Stomach (tissue), 9 donors: ENCODE results near the gene TENM4. TPM values are rescaled to one million over a fixed set of nuclear protein-coding genes. Genes with fewer than 3 reads are reported as not detected.

Experiments
- DNase-seq, 2 donors: peaks; one replicate each; pipeline versions ENCODE4 v3.0.0 to v3.0.0-alpha.2; 2013 to 2019
- H3K27ac ChIP-seq, 5 donors: fragments of 200-600 bp in 4 of 5; sonication (generic) in 4 of 5; one replicate each; pipeline ENCODE4 v1.5.1; 2013 to 2019; ENCODE audit warnings: mild to moderate bottlenecking in 1 of 5, moderate library complexity in 1 of 5
- H3K27me3 ChIP-seq, 3 donors: fragments of 200-600 bp; sonication (generic); one replicate each; pipeline ENCODE4 v1.5.1; 2017 to 2019; ENCODE audit warnings: mixed run types in 1 of 3
- H3K36me3 ChIP-seq, 4 donors: fragments of 200-600 bp; sonication (generic); 1 replicate in 3 of 4; 2 replicates in 1 of 4; pipeline ENCODE4 v1.5.1; 2016 to 2019
- H3K4me1 ChIP-seq, 4 donors: fragments of 200-600 bp; sonication (generic); one replicate each; pipeline ENCODE4 v1.5.1; 2016 to 2019
- H3K4me3 ChIP-seq, 4 donors: fragments of 200-600 bp; sonication (generic) in 3 of 4; one replicate each; pipeline ENCODE4 v1.5.1; 2016 to 2019; ENCODE audit warnings: mild to moderate bottlenecking in 1 of 4
- H3K9me3 ChIP-seq, 4 donors: fragments of 200-600 bp; sonication (generic); one replicate each; pipeline ENCODE4 v1.5.1; 2016 to 2019
- EP300 ChIP-seq: sonication (generic); formaldehyde crosslinking; IDR thresholded peaks from one replicate; pipeline ENCODE4 v1.6.1; 2017; ENCODE audit warnings: antibody characterized with exemption
- POLR2A ChIP-seq, 4 donors: fragments of 450-650 bp; IDR thresholded peaks; one replicate each; pipeline ENCODE4 v1.6.1; 2016; ENCODE audit warnings: antibody characterized with exemption in 4 of 4, control low read depth in 2 of 4, mild to moderate bottlenecking in 1 of 4, moderate library complexity in 1 of 4
- POLR2AphosphoS5 ChIP-seq, 3 donors: sonication (generic); formaldehyde crosslinking; IDR thresholded peaks; one replicate each; pipeline ENCODE4 v1.6.1; 2016; ENCODE audit warnings: antibody characterized with exemption in 3 of 3
- WGBS, 5 donors: extraction: QIAGEN DNeasy Blood & Tissue Kit in 3 of 5; methylation state at CpG; one replicate each; pipeline versions ENCODE4 v1.1.5 to v1.1.7; 2013 to 2018; 5-methylcytosine and 5-hydroxymethylcytosine counted together
- intact Hi-C: fragments of 100-400 bp; cut with DNase I; formaldehyde crosslinking; loops from one replicate; pipeline ENCODE4 v1.15.1; 2023; ENCODE audit warnings: low total_unique reads
- polyA plus RNA-seq, 3 donors: library from polyadenylated mRNA; stranded (reverse); fragments of 200-250 nt; gene quantifications; one replicate each; pipeline ENCODE4 v1.2.3, GENCODE V29; 2013
- total RNA-seq, 5 donors: library from RNA; depleted of rRNA; stranded (reverse); fragments of >200 nt; gene quantifications; one replicate each; pipeline versions ENCODE4 v1.1.0 to v1.2.3, GENCODE V29; 2014 to 2016
- TF ChIP-seq, protein P1 (sequence below), 7 experiments: fragments of 450-650 bp in 4 of 7; fragments of 200-600 bp in 3 of 7; sonication (generic) in 3 of 7; IDR thresholded peaks; one replicate each; pipeline ENCODE4 v1.5.1; 2016 to 2019; ENCODE audit warnings: antibody characterized with exemption in 7 of 7, control low read depth in 2 of 7, mild to moderate bottlenecking in 1 of 7
- donor health status: healthy with polysubstance abuse.
- donor health status: Bipolar disorder and iron deficiency.
- donor health status: healthy.

The TENM4 gene
- total and polyA plus RNA-seq, 8 donors = 0.06 to 13.2 (median 0.87) TPM; not detected in 1

DNA sequence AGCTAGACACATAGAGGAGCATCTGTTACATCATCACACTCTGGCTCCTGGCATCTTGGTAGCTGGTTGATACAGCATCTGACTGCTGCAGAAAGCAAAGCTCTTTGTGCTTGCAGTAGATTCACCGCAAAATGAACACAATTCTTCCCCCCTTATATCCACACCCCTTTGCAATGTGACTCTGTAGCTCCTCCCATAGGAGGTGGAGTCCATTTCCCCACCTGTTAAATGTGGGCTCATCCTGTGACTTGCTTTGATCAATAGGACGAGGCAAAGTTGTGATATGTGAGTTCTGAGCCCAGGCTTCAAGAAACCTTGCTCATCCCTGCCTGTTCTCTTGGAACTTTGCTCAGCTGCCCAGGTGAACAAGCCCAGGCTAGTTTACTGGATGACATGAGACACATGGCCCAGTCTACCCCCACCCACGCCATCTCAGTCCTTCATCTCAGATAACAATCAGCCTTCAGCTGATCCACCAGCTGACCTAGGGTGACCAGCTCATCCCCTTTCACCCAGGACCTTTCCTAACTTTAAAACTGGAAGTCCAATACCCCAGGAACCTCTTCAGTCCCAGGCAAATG lies 272.2 kb downstream of the TENM4 start:
- Histone ChIP-seq H3K27ac (no peak overlapping the region), H3K27me3 (no peaks in the 10 kb centered on the region), H3K4me1 (no peaks in the 10 kb centered on the region), H3K4me3 (no peak overlapping the region), H3K9me3 (no peaks in the 10 kb centered on the region), H3K36me3 (no peaks in the 10 kb centered on the region)
- intact Hi-C loops = no loop called here
- 22 to 76% (median 50%) methylated on average over 3 of the region's 3 CpGs for WGBS, 5 donors
- TF ChIP-seq, protein P1, sequence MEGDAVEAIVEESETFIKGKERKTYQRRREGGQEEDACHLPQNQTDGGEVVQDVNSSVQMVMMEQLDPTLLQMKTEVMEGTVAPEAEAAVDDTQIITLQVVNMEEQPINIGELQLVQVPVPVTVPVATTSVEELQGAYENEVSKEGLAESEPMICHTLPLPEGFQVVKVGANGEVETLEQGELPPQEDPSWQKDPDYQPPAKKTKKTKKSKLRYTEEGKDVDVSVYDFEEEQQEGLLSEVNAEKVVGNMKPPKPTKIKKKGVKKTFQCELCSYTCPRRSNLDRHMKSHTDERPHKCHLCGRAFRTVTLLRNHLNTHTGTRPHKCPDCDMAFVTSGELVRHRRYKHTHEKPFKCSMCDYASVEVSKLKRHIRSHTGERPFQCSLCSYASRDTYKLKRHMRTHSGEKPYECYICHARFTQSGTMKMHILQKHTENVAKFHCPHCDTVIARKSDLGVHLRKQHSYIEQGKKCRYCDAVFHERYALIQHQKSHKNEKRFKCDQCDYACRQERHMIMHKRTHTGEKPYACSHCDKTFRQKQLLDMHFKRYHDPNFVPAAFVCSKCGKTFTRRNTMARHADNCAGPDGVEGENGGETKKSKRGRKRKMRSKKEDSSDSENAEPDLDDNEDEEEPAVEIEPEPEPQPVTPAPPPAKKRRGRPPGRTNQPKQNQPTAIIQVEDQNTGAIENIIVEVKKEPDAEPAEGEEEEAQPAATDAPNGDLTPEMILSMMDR (IDR thresholded peaks at IDR 0.05) = no peak
- no peak for TF ChIP-seq POLR2A (IDR thresholded peaks at IDR 0.05)
- no peak for DNase-seq

DNA sequence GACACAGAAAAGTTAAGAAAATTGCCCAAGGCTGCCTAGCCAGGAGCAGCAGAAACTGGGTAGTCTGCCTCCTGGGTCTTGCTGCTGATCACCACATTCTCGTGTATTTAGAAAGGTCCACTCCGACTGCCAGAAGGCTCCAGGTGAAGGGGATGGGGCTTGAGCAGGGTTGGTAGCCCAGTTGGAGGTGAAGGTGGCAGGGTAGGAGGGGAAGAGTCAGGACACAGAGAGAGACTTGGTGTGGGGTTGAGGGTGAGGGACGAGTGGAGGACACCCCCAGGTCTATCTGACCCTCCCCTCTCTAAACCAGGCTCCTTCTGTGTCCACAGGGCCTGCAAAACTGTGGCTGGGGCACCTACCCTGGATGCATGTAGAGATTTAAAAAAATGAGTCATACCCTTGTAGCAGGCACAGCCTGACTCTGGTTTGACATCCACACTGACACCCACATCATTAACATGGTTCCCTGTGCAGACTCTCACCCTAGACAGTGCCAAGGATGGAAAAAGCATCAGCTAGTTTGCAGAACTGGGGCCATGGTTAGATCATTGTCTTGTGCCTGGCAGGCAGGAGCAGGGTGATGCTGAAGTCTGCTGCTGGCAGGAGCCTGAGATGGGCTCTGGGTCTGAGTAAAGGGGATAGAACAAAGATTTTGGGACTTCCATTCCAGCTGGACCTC lies 273.2 kb downstream of the TENM4 start:
- intact Hi-C loops = no loop called here
- no peak overlapping the region for H3K4me3 ChIP-seq
- WGBS, 5 donors = 65 to 82% (median 70%) methylated on average over 3 of the region's 3 CpGs

DNA sequence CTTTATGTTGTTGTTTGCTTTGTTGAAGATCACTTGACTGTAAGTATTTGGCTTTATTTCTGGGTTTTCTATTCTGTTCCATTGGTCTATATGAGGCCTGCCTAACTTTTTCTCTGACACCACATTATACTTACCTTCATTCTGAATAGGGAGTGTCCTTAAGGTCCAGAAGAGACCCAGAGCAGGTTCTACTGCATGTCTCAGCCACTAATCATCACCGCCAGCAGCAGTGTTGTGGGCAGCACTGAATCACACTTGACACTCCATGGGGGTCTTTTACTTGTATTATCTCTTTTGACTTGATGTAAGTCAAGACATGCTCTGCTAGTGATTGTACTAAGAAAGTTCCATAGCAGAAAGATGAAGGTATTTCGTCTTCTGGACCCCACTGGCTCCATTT lies 274.9 kb downstream of the TENM4 start:
- DNase-seq = no peak
- 87 to 98% (median 88%) methylated on average over 2 of the region's 2 CpGs for WGBS, 5 donors
- Histone ChIP-seq H3K27ac (no peak overlapping the region), H3K36me3 (no peaks in the 10 kb centered on the region), H3K4me1 (no peaks in the 10 kb centered on the region), H3K9me3 (no peaks in the 10 kb centered on the region), H3K27me3 (no peaks in the 10 kb centered on the region), H3K4me3 (no peak overlapping the region)
- intact Hi-C loops = no loop called here
- TF ChIP-seq POLR2A (IDR thresholded peaks at IDR 0.05) = no peak
- TF ChIP-seq, protein P1 (IDR thresholded peaks at IDR 0.05) = no peak
- no peak for TF ChIP-seq EP300
- no peak for TF ChIP-seq POLR2AphosphoS5 (IDR thresholded peaks at IDR 0.05)

More for the DNA sequence above, 273.2 kb downstream of the TENM4 start:
- Histone ChIP-seq H3K4me1 (no peaks in the 10 kb centered on the region), H3K27ac (no peak overlapping the region), H3K27me3 (no peaks in the 10 kb centered on the region), H3K36me3 (no peaks in the 10 kb centered on the region), H3K9me3 (no peaks in the 10 kb centered on the region)
- DNase-seq = no peak
- TF ChIP-seq POLR2A (IDR thresholded peaks at IDR 0.05) (no peak), POLR2AphosphoS5 (IDR thresholded peaks at IDR 0.05) (no peak), EP300 (no peak)
- TF ChIP-seq, protein P1 (IDR thresholded peaks at IDR 0.05) = no peak

DNA sequence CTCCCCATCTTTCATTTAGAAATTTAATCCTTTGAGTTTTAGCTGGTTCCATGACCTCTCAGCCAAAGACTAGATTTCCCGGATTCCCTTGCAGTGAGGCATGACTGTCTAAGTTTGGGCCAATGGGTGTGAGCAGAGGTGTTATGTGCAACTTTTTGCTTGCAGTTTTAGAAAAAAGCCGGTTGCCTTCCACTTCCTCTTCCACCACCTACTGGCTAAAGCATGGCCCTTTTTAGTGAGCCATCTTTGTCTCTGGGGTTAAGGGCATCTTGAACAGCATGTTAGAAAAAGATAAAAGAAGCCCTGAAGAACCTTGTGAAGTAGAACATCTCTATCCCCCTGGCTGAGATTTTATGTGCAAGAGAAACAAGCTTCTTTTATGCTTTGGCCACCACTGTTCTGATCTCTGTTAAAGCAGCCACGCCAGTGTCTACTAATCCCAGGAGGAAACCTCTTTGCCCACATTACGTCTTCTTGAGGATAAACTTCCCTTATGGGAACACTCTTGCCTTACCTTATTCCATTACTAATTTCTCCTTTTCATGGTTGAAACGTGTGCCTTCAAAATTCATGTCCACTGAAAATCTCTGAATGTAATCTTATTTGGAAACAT lies 279.9 kb downstream of the TENM4 start:
- H3K27ac ChIP-seq = no peak overlapping the region
- H3K27me3 ChIP-seq = no peaks in the 10 kb centered on the region
- intact Hi-C loops = no loop called here
- H3K9me3 ChIP-seq = no peaks in the 10 kb centered on the region
- TF ChIP-seq, protein P1 (IDR thresholded peaks at IDR 0.05) = no peak
- TF ChIP-seq POLR2AphosphoS5 (IDR thresholded peaks at IDR 0.05) = no peak
- TF ChIP-seq EP300 = no peak
- no peak for TF ChIP-seq POLR2A (IDR thresholded peaks at IDR 0.05)
- DNase-seq = peak in 1 of 2 donors; percentile 22
- WGBS, 5 donors = 65 to 86% (median 73%) methylated on average over 5 of the region's 5 CpGs
- no peak overlapping the region for H3K4me3 ChIP-seq
- H3K36me3 ChIP-seq = no peaks in the 10 kb centered on the region
- no peaks in the 10 kb centered on the region for H3K4me1 ChIP-seq
